GM21381 (cell line): ENCODE data around the gene HSPB6.
"Not testable (repeated sequence)": the region's sequence is repeated elsewhere in the genome, so short reads cannot be mapped to it uniquely, and the experiment has no call there.

Experiments used
- ATAC-seq: cut with Tn5 transposase; IDR thresholded peaks from one replicate; pipeline ENCODE4 v1.9.1; 2021; ENCODE audit warnings: mild to moderate bottlenecking, moderate library complexity; ENCODE audit not compliant: unreplicated experiment

The HSPB6 gene

GRCh38 chr19:35732540-35733179, 24.2 kb downstream of the HSPB6 start:
- ATAC-seq: no peak

- no peak for ATAC-seq
Observed at GRCh38 chr19:35731779-35732405, 24.9 kb downstream of the HSPB6 start.

- no peak for ATAC-seq
Observed at GRCh38 chr19:35731353-35731752, 25.5 kb downstream of the HSPB6 start.

GRCh38 chr19:35730326-35730725, 26.5 kb downstream of the HSPB6 start:
- no peak for ATAC-seq

GRCh38 chr19:35729763-35730162, 27.1 kb downstream of the HSPB6 start:
- no peak for ATAC-seq

GRCh38 chr19:35729021-35729420, 27.8 kb downstream of the HSPB6 start:
- ATAC-seq: no peak

GRCh38 chr19:35727956-35728706, 28.7 kb downstream of the HSPB6 start:
- no peak for ATAC-seq

- no peak for ATAC-seq
Observed at GRCh38 chr19:35727053-35727955, 29.5 kb downstream of the HSPB6 start.

- no peak for ATAC-seq
Observed at GRCh38 chr19:35725216-35725861, 31.5 kb downstream of the HSPB6 start.

GRCh38 chr19:35724560-35724959, 32.3 kb downstream of the HSPB6 start:
- no peak for ATAC-seq

GRCh38 chr19:35724132-35724531, 32.7 kb downstream of the HSPB6 start:
- not testable (repeated sequence) for ATAC-seq

- no peak for ATAC-seq
Observed at GRCh38 chr19:35723671-35724070, 33.2 kb downstream of the HSPB6 start.

GRCh38 chr19:35722897-35723296, 33.9 kb downstream of the HSPB6 start:
- ATAC-seq: no peak

- no peak for ATAC-seq
Observed at GRCh38 chr19:35722461-35722860, 34.4 kb downstream of the HSPB6 start.

GRCh38 chr19:35721374-35721773, 35.5 kb downstream of the HSPB6 start:
- no peak for ATAC-seq

GRCh38 chr19:35720648-35721047, 36.2 kb downstream of the HSPB6 start:
- no peak for ATAC-seq

- no peak for ATAC-seq
Observed at GRCh38 chr19:35720163-35720524, 36.7 kb downstream of the HSPB6 start.

- no peak for ATAC-seq
Observed at GRCh38 chr19:35719402-35720162, 37.2 kb downstream of the HSPB6 start.

GRCh38 chr19:35718345-35719041, 38.3 kb downstream of the HSPB6 start:
- no peak for ATAC-seq
